SK-N-SH (cell line): Measurements from ENCODE around the gene FADS2. TPM values are rescaled to one million over a fixed set of nuclear protein-coding genes. Genes with fewer than 3 reads are reported as not detected.

ENCODE experiments used
- CTCF ChIA-PET: fragments of 300-600, 350-600 bp; formaldehyde crosslinking; extraction: SDS; loops from one replicate; lab custom pipeline; 2021; lab: Yijun Ruan, JAX
- POLR2A ChIA-PET: fragments of 350-600 bp; sonication (Branson Sonifier 250); formaldehyde crosslinking; extraction: SDS; loops from one replicate; lab custom pipeline; 2020; ENCODE audit warnings: antibody characterized with exemption, inconsistent platforms; lab: Yijun Ruan, JAX
- DNase-seq: peaks from one replicate; pipeline ENCODE4 v3.0.0; 2012
- H2AFZ ChIP-seq: fragments of 200-600 bp; sonication (generic); 2 replicates; pipeline ENCODE4 v1.8.1; 2016; ENCODE audit warnings: antibody characterized with exemption, mild to moderate bottlenecking, low read depth
- H3F3A ChIP-seq: fragments of 200-600 bp; sonication (generic); replicated peaks from 2 replicates; pipeline ENCODE3; 2016; ENCODE audit warnings: antibody characterized with exemption, mild to moderate bottlenecking; ENCODE audit not compliant: insufficient read depth
- H3K27ac ChIP-seq, 2 experiments: fragments of 200-500 bp in 1 of 2; fragments of 200-600 bp in 1 of 2; sonication (Bioruptor generic) in 1 of 2; sonication (generic), shearing (Covaris generic) in 1 of 2; 2 replicates each; pipeline versions ENCODE4 v1.5.1 to v1.6.1; 2014 to 2016; ENCODE audit warnings: low read depth in 2 of 2, inconsistent platforms in 1 of 2, low read length in 1 of 2, mild to moderate bottlenecking in 1 of 2, mixed read lengths in 1 of 2
- H3K27me3 ChIP-seq: fragments of 200-600 bp; sonication (generic), shearing (Covaris generic); 2 replicates; pipeline ENCODE4 v1.6.1; 2016; ENCODE audit warnings: mixed run types; ENCODE audit not compliant: insufficient read depth
- H3K36me3 ChIP-seq, 2 experiments: fragments of 200-500 bp in 1 of 2; fragments of 200-600 bp in 1 of 2; sonication (Bioruptor generic) in 1 of 2; sonication (generic) in 1 of 2; replicated peaks in 1 of 2; 2 replicates each; pipeline versions ENCODE3 to v1.5.1; 2014 to 2016; ENCODE audit warnings: low read length in 1 of 2, mild to moderate bottlenecking in 1 of 2; ENCODE audit not compliant: insufficient read depth in 2 of 2, control insufficient read depth in 1 of 2
- H3K4me1 ChIP-seq, 2 experiments: fragments of 200-500 bp in 1 of 2; fragments of 200-600 bp in 1 of 2; sonication (Bioruptor generic) in 1 of 2; sonication (generic), shearing (Covaris generic) in 1 of 2; 2 replicates each; pipeline versions ENCODE4 v1.5.1 to v1.6.1; 2014 to 2016; ENCODE audit warnings: low read depth in 1 of 2, low read length in 1 of 2, mixed run types in 1 of 2; ENCODE audit not compliant: insufficient read depth in 2 of 2, control insufficient read depth in 1 of 2
- H3K4me2 ChIP-seq: fragments of 200-600 bp; sonication (generic), shearing (Covaris generic); 2 replicates; pipeline ENCODE4 v1.6.1; 2017; ENCODE audit warnings: mixed run types
- H3K4me3 ChIP-seq, 2 experiments: fragments of 200-500 bp in 1 of 2; fragments of 200-600 bp in 1 of 2; sonication (Bioruptor generic) in 1 of 2; sonication (generic), shearing (Covaris generic) in 1 of 2; 2 replicates each; pipeline versions ENCODE4 v1.5.1 to v1.8.1; 2014 to 2016; ENCODE audit warnings: low read depth in 2 of 2, inconsistent platforms in 1 of 2, low read length in 1 of 2, mild to moderate bottlenecking in 1 of 2, mixed read lengths in 1 of 2, moderate library complexity in 1 of 2
- H3K79me2 ChIP-seq: fragments of 200-600 bp; sonication (generic); 2 replicates; pipeline ENCODE4 v1.8.1; 2017; ENCODE audit warnings: mild to moderate bottlenecking; ENCODE audit not compliant: insufficient read depth
- H3K9ac ChIP-seq: fragments of 200-600 bp; sonication (generic); 2 replicates; pipeline ENCODE4 v1.6.1; 2017; ENCODE audit warnings: mixed run types
- H3K9me2 ChIP-seq: fragments of 200-600 bp; sonication (generic); 2 replicates; pipeline ENCODE4 v1.6.1; 2017; ENCODE audit warnings: mixed run types
- H3K9me3 ChIP-seq: fragments of 200-600 bp; sonication (generic); 2 replicates; pipeline ENCODE4 v1.6.1; 2017; ENCODE audit warnings: mixed run types, mild to moderate bottlenecking, moderate library complexity
- H4K20me1 ChIP-seq: fragments of 200-600 bp; sonication (generic); 2 replicates; pipeline ENCODE4 v1.6.1; 2017; ENCODE audit warnings: mild to moderate bottlenecking, mixed run types; ENCODE audit not compliant: insufficient read depth
- CTCF ChIP-seq: fragments of 200-600 bp; sonication (generic); IDR thresholded peaks from 2 replicates; pipeline ENCODE4 v1.6.1; 2017; ENCODE audit warnings: antibody characterized with exemption, mild to moderate bottlenecking, moderate library complexity
- ELF1 ChIP-seq: IDR thresholded peaks from 2 replicates; pipeline ENCODE4 v1.4.0; 2012
- EP300 ChIP-seq, 2 experiments: IDR thresholded peaks; 2 replicates each; pipeline versions ENCODE4 v1.4.0 to v1.6.1; 2012; ENCODE audit warnings: borderline replicate concordance in 1 of 2, low read depth in 1 of 2, low read length in 1 of 2
- EZH2phosphoT487 ChIP-seq: fragments of 200-600 bp; sonication (generic); IDR thresholded peaks from 2 replicates; pipeline ENCODE4 v1.6.1; 2017; ENCODE audit warnings: low read depth, mixed run types, mild to moderate bottlenecking, antibody characterized with exemption, moderate library complexity, borderline replicate concordance
- FOSL2 ChIP-seq: IDR thresholded peaks from 2 replicates; pipeline ENCODE4 v1.4.0; 2012; ENCODE audit warnings: low read depth, mild to moderate bottlenecking, moderate library complexity, borderline replicate concordance
- JUND ChIP-seq: IDR thresholded peaks from 2 replicates; pipeline ENCODE4 v1.4.0; 2012
- MXI1 ChIP-seq: IDR thresholded peaks from 2 replicates; pipeline ENCODE4 v1.6.1; 2012; ENCODE audit warnings: mild to moderate bottlenecking, low read depth, low read length, improper control_type of control experiment
- NFIC ChIP-seq: IDR thresholded peaks from 2 replicates; pipeline ENCODE4 v1.4.0; 2012; ENCODE audit warnings: borderline replicate concordance
- NRF1 ChIP-seq: IDR thresholded peaks from 2 replicates; pipeline ENCODE4 v1.6.1; 2012; ENCODE audit warnings: low read depth, mild to moderate bottlenecking, low read length
- POLR2AphosphoS5 ChIP-seq: IDR thresholded peaks from 2 replicates; pipeline ENCODE4 v1.6.1; 2012; ENCODE audit warnings: low read depth, low read length
- RFX5 ChIP-seq: IDR thresholded peaks from 2 replicates; pipeline ENCODE4 v1.6.1; 2012; ENCODE audit warnings: mild to moderate bottlenecking, improper control_type of control experiment, low read length
- RXRA ChIP-seq: IDR thresholded peaks from 2 replicates; pipeline ENCODE4 v1.4.0; 2012; ENCODE audit warnings: low read depth, mild to moderate bottlenecking, borderline replicate concordance
- TEAD4 ChIP-seq: IDR thresholded peaks from 2 replicates; pipeline ENCODE4 v1.4.0; 2012; ENCODE audit warnings: mild to moderate bottlenecking, borderline replicate concordance; ENCODE audit not compliant: insufficient read depth
- YY1 ChIP-seq: IDR thresholded peaks from 2 replicates; pipeline ENCODE4 v1.4.0; 2012; ENCODE audit warnings: low read depth, mild to moderate bottlenecking
- WGBS: methylation state at CpG from one replicate; pipeline ENCODE4 v1.1.6; 2017; ENCODE audit warnings: low lambda C conversion rate; 5-methylcytosine and 5-hydroxymethylcytosine counted together
- polyA plus RNA-seq, 3 experiments: library from polyadenylated mRNA; depleted of rRNA; stranded (reverse); fragments of >200 nt; gene quantifications; 2 replicates each; pipeline ENCODE4 v1.2.3, GENCODE V29; 2012
- TF ChIP-seq, protein P1 (sequence below): fragments of 150-350 bp; IDR thresholded peaks from 2 replicates; pipeline ENCODE4 v1.6.1; 2016; ENCODE audit warnings: mild to moderate bottlenecking, low read depth, low read length

The FADS2 gene
- polyA plus RNA-seq, 1 of the 3 experiments (the other 2 are of a cell fraction), result 67.8 TPM

- Histone ChIP-seq H3K27me3 (no peaks in the 10 kb centered on the region), H3K27ac (no peak overlapping the region), H3K9me2 (no peaks in the 10 kb centered on the region), H4K20me1 (no peaks in the 10 kb centered on the region), H3K4me1 (peaks cover 3 to 7% of the 10 kb centered on the region in 2 experiments; a peak in 2 of 4 replicates), H3K4me2 (no peak overlapping the region), H3K9me3 (no peaks in the 10 kb centered on the region), H2AFZ (no peak overlapping the region), H3F3A (no peaks in the 10 kb centered on the region), H3K79me2 (no peaks in the 10 kb centered on the region), H3K9ac (no peak overlapping the region), H3K4me3 (no peak overlapping the region), H3K36me3 (peaks cover 7 to 53% of the 10 kb centered on the region in 2 experiments)
- 96% methylated on average over 17 of the region's 24 CpGs for WGBS
- TF ChIP-seq RXRA (no peak), CTCF (no peak), NFIC (no peak), ELF1 (no peak), POLR2AphosphoS5 (no peak), MXI1 (no peak), EP300 (IDR thresholded peaks at IDR 0.05; ENCODE audit: borderline replicate concordance in 1 of 2, low read depth in 1 of 2, low read length in 1 of 2) (no peak), FOSL2 (no peak), TEAD4 (no peak), RFX5 (no peak), YY1 (no peak)
- CTCF ChIA-PET, result no interaction called here
- POLR2A ChIA-PET, result no interaction called here
- DNase-seq, result no peak
These were observed 23.2 kb downstream of the FADS2 start for GRCh38 chr11:61851113-61851899.

- no peak overlapping the region for H3K4me3 ChIP-seq
- H2AFZ ChIP-seq, result no peak overlapping the region
- no peak overlapping the region for H3K27ac ChIP-seq
- no peaks in the 10 kb centered on the region for H3K79me2 ChIP-seq
- no peaks in the 10 kb centered on the region for H3K27me3 ChIP-seq
- H3K9ac ChIP-seq, result no peak overlapping the region
- POLR2A ChIA-PET, result interaction anchor here (0.7 kb wide), 1 partner anchor 37 kb away, joined by 3 read pairs; no protein-coding TSS in a partner anchor
- no peaks in the 10 kb centered on the region for H3K9me3 ChIP-seq
- H3K4me1 ChIP-seq, result peaks cover 3 to 7% of the 10 kb centered on the region in 2 experiments; a peak in 2 of 4 replicates
- CTCF ChIA-PET, result no interaction called here
- no peaks in the 10 kb centered on the region for H3F3A ChIP-seq
- TF ChIP-seq, protein P1, sequence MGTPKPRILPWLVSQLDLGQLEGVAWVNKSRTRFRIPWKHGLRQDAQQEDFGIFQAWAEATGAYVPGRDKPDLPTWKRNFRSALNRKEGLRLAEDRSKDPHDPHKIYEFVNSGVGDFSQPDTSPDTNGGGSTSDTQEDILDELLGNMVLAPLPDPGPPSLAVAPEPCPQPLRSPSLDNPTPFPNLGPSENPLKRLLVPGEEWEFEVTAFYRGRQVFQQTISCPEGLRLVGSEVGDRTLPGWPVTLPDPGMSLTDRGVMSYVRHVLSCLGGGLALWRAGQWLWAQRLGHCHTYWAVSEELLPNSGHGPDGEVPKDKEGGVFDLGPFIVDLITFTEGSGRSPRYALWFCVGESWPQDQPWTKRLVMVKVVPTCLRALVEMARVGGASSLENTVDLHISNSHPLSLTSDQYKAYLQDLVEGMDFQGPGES, result no peak
- TF ChIP-seq JUND, result no peak
- TF ChIP-seq POLR2AphosphoS5, result no peak
- TF ChIP-seq NRF1, result no peak
- TF ChIP-seq EZH2phosphoT487, result no peak
- no peak for DNase-seq
- no peaks in the 10 kb centered on the region for H4K20me1 ChIP-seq
- H3K9me2 ChIP-seq, result no peaks in the 10 kb centered on the region
- 87% methylated on average over 5 of the region's 6 CpGs for WGBS
- H3K36me3 ChIP-seq, result peaks cover 7 to 49% of the 10 kb centered on the region in 2 experiments
- no peak overlapping the region for H3K4me2 ChIP-seq
These were observed 23.8 kb downstream of the FADS2 start for GRCh38 chr11:61851900-61852295.
